T-helper 17 cell (primary cell): ENCODE measurements around the gene TAT. TPM values are rescaled to one million over a fixed set of nuclear protein-coding genes. Genes with fewer than 3 reads are reported as not detected.

Source experiments
- ATAC-seq: fragments of 150-1000 bp; cut with Tn5 transposase; 2 replicates; pipeline ENCODE4 v1.10.0; 2021; ENCODE audit warnings: mild to moderate bottlenecking, moderate library complexity
- DNase-seq, 3 donors: peaks; one replicate each; pipeline versions ENCODE4 v3.0.0 to v3.0.0-alpha.2; 2020 to 2021
- H3K9me3 ChIP-seq: one replicate; pipeline ENCODE4 v1.7.0; 2013; ENCODE audit warnings: low read length, mild to moderate bottlenecking; ENCODE audit not compliant: control insufficient read depth, poor library complexity, severe bottlenecking
- H3K27ac Mint-ChIP-seq: one replicate; pipeline ENCODE4 v1.8.0; 2022; ENCODE audit warnings: mild to moderate bottlenecking, moderate library complexity, mixed read lengths
- H3K27me3 Mint-ChIP-seq: one replicate; pipeline ENCODE4 v1.8.0; 2022; ENCODE audit warnings: mixed read lengths
- H3K36me3 Mint-ChIP-seq: one replicate; pipeline ENCODE4 v1.8.0; 2022; ENCODE audit warnings: low read depth, mixed read lengths
- H3K4me1 Mint-ChIP-seq: one replicate; pipeline ENCODE4 v1.8.0; 2022; ENCODE audit warnings: mild to moderate bottlenecking, mixed read lengths
- H3K4me3 Mint-ChIP-seq: one replicate; pipeline ENCODE4 v1.8.0; 2022; ENCODE audit warnings: mild to moderate bottlenecking, moderate library complexity, mixed read lengths
- total RNA-seq, 4 donors: library from RNA in 2 of 4; stranded (reverse) in 2 of 4; gene quantifications; one replicate each; pipeline ENCODE4 v1.2.3 and lab custom pipeline; 2022 to 2026

Gene TAT
- total RNA-seq, 2 donors from 2014 or later, result not detected

DNA sequence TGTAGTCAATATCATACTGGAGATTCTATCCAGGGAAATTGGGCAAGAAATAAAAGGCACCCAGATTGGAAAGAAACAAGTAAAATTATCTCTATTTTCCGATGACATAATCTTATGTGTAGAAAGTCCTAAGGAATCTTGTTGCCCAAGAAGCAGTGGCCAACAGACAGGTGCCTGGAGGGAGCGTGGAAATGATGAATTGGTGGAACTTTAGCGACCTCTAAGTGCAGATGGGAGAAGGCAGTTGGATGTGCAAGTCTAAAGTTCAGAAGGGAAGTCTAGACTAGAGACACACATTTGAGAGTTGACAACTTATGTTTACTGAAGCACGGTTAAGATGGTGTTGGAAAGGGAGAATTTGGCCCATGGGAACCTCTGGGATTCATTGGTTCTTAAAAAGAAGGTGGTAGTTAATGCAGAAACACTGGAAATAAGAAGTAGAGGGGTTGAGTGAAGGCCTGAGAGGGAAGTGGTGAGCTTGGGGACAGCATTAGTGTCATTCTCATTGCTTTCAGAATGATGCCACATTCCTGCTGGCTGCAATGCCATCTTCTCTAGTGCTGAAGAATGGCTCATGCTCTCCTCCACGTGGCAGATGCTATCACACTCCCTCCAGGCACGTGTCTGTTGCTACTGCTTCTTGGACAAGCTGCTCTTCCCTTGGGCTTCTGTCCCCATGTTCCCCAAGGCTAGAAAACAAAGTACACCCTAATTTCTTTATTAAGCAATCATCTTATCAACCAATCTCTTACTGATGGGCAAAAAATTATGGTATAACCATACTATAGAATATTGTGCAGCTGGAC, 24.0 kb downstream of the TAT start:
- no peak overlapping the region for H3K4me3 Mint-ChIP-seq
- no peak overlapping the region for H3K27ac Mint-ChIP-seq
- H3K36me3 Mint-ChIP-seq, result peaks cover 10% of the 10 kb centered on the region
- DNase-seq (no peak), ATAC-seq (no peak)
- H3K9me3 ChIP-seq, result no peaks in the 10 kb centered on the region
- peaks cover 20% of the 10 kb centered on the region for H3K27me3 Mint-ChIP-seq
- no peaks in the 10 kb centered on the region for H3K4me1 Mint-ChIP-seq

DNA sequence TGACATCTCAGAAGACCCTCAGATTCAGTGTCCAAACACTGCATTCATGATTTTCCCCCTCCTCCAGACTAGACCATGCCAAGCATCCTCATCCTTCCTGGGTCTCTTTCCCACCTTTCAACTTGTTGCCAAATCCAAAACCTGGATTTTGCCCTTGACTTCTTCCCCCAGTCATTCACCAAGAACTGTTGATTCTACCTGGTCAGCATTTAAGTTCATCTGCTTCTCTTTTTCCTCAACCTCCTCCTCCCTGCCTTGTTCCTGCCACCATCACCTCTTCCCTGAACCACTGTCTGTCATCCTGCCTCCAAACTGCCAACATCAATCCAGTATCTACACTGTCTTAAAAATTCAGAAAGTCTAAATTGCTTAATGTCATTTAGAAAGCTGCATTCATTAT, 29.7 kb downstream of the TAT start:
- peaks cover 3% of the 10 kb centered on the region for H3K4me1 Mint-ChIP-seq
- DNase-seq (no peak), ATAC-seq (no peak)
- H3K4me3 Mint-ChIP-seq, result no peak overlapping the region
- peaks cover 2% of the 10 kb centered on the region for H3K36me3 Mint-ChIP-seq
- peaks cover 17% of the 10 kb centered on the region for H3K27me3 Mint-ChIP-seq
- H3K9me3 ChIP-seq, result no peaks in the 10 kb centered on the region
- H3K27ac Mint-ChIP-seq, result no peak overlapping the region

DNA sequence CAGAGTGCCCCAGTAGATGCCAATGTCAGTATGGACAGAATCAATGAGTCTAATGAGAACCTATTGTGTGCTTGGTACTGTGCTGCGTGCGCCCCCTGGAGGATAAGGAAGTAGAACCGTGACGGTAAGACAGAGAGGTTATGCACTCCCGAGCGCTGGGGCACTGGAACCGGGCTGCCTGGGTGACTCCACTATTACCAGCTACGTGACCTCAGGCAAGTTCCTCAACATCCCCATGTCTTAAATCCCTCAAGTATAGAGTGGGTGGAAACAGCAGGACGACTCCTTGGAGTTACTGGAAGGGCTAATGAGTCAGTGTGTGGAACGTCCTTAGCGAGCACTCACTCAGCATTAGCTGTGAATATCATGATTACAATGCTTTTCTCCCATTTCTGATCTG, 34.5 kb downstream of the TAT start:
- Mint-ChIP-seq H3K27ac (no peak overlapping the region), H3K4me3 (no peak overlapping the region)

DNA sequence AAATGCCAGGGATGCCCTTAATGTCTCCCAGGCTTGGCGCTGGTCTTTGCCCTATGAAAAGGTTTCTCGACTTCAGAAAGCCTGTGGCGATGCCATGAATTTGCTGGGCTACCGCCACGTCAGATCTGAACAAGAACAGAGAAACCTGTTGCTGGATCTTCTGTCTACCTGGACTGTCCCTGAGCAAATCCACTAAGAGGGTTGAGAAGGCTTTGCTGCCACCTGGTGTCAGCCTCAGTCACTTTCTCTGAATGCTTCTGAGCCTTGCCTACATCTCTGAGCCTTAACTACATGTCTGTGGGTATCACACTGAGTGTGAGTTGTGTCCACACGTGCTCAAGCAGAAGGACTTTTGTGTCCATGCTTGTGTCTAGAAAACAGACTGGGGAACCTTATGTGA, 39.2 kb downstream of the TAT start:
- Mint-ChIP-seq H3K36me3 (no peaks in the 10 kb centered on the region), H3K27me3 (peaks cover 14% of the 10 kb centered on the region), H3K4me3 (no peak overlapping the region), H3K4me1 (peaks cover 4% of the 10 kb centered on the region), H3K27ac (no peak overlapping the region)
- DNase-seq (no peak), ATAC-seq (peak; percentile 62)
- H3K9me3 ChIP-seq, result no peaks in the 10 kb centered on the region

More for the DNA sequence above, 34.5 kb downstream of the TAT start:
- DNase-seq, result peak; percentile 16 to 40 (median 36)
- Mint-ChIP-seq H3K36me3 (no peaks in the 10 kb centered on the region), H3K27me3 (peaks cover 9% of the 10 kb centered on the region), H3K4me1 (peaks cover 4% of the 10 kb centered on the region)
- H3K9me3 ChIP-seq, result no peaks in the 10 kb centered on the region
- peak; percentile 89 for ATAC-seq

DNA sequence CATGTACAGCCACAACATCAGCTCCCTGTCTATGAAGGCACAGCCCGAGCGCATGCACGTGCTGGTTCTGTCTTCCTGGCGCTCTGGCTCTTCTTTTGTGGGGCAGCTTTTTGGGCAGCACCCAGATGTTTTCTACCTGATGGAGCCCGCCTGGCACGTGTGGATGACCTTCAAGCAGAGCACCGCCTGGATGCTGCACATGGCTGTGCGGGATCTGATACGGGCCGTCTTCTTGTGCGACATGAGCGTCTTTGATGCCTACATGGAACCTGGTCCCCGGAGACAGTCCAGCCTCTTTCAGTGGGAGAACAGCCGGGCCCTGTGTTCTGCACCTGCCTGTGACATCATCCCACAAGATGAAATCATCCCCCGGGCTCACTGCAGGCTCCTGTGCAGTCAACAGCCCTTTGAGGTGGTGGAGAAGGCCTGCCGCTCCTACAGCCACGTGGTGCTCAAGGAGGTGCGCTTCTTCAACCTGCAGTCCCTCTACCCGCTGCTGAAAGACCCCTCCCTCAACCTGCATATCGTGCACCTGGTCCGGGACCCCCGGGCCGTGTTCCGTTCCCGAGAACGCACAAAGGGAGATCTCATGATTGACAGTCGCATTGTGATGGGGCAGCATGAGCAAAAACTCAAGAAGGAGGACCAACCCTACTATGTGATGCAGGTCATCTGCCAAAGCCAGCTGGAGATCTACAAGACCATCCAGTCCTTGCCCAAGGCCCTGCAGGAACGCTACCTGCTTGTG, 40.0 kb downstream of the TAT start:
- DNase-seq (no peak), ATAC-seq (no peak)
- Mint-ChIP-seq H3K27me3 (peaks cover 13% of the 10 kb centered on the region), H3K36me3 (no peaks in the 10 kb centered on the region), H3K4me1 (no peaks in the 10 kb centered on the region), H3K4me3 (no peak overlapping the region), H3K27ac (no peak overlapping the region)
- H3K9me3 ChIP-seq, result no peaks in the 10 kb centered on the region

DNA sequence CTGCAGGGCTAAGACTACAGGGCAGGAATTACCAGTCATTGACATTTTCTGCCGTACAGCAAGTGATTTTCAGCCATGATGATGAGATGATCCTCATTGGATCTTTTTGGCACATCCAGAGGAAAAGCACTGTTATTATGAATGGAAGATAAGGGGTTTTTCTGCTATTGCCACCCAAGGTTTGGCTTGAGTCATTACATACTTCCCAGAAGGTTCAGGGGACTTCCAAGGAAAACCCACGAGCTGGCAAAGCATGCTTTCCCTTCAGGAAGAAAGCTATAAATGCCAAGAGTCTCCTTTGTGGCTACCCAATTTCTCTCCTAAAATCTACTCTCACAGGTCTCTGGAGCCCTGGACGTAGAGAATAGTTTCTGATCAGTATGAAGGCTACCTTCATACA, 44.5 kb downstream of the TAT start:
- no peak overlapping the region for H3K27ac Mint-ChIP-seq
- H3K4me1 Mint-ChIP-seq, result no peaks in the 10 kb centered on the region
- peaks cover 2% of the 10 kb centered on the region for H3K36me3 Mint-ChIP-seq
- DNase-seq (no peak), ATAC-seq (no peak)
- H3K4me3 Mint-ChIP-seq, result no peak overlapping the region
- no peaks in the 10 kb centered on the region for H3K9me3 ChIP-seq
- peaks cover 35% of the 10 kb centered on the region for H3K27me3 Mint-ChIP-seq

DNA sequence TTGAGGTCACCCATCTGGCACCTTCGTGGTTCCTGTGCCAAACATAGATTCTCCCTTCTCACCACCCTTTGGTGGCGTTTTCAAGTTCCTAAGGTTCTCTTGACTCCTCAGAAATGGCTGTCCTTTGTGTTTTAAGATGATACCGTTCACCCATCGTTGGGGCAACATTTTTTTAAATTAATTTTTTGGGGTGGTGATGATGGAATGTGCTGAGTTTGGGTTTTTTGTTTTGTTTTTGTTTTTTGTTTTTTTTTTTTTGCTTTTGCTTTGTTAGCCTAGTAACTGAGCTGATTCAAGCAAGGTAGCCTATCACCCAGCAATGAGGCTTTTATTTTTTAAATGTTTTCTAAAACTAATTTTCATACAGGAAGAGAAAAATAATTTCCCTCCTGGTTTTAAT, 48.0 kb downstream of the TAT start:
- no peaks in the 10 kb centered on the region for H3K9me3 ChIP-seq
- peaks cover 4% of the 10 kb centered on the region for H3K36me3 Mint-ChIP-seq
- H3K4me3 Mint-ChIP-seq, result no peak overlapping the region
- DNase-seq (no peak), ATAC-seq (no peak)
- H3K27me3 Mint-ChIP-seq, result peaks cover 61% of the 10 kb centered on the region
- H3K27ac Mint-ChIP-seq, result no peak overlapping the region
- no peaks in the 10 kb centered on the region for H3K4me1 Mint-ChIP-seq

DNA sequence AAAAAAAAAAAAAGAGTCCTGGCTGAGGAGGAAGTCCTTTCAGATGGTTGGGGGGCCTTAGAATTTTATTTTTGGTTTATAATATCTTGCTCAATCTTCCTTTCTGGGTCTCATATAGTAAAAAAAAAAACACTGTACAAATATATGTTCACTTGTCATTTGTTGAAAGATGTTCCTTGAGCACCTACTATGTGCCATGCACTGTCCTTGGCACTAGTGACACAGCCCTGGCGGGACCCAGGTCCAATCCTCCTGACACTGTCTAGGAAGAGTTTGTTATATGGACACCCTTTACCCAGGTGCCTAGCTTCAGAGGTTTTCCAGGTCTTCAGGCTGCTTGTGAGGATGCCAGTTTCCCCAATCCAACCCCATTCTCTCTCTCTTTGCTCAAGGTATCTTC, 48.6 kb downstream of the TAT start:
- H3K27ac Mint-ChIP-seq, result no peak overlapping the region
- no peak overlapping the region for H3K4me3 Mint-ChIP-seq
- no peaks in the 10 kb centered on the region for H3K4me1 Mint-ChIP-seq
- DNase-seq (no peak), ATAC-seq (no peak)
- H3K9me3 ChIP-seq, result no peaks in the 10 kb centered on the region
- H3K36me3 Mint-ChIP-seq, result peaks cover 4% of the 10 kb centered on the region
- peaks cover 68% of the 10 kb centered on the region for H3K27me3 Mint-ChIP-seq

DNA sequence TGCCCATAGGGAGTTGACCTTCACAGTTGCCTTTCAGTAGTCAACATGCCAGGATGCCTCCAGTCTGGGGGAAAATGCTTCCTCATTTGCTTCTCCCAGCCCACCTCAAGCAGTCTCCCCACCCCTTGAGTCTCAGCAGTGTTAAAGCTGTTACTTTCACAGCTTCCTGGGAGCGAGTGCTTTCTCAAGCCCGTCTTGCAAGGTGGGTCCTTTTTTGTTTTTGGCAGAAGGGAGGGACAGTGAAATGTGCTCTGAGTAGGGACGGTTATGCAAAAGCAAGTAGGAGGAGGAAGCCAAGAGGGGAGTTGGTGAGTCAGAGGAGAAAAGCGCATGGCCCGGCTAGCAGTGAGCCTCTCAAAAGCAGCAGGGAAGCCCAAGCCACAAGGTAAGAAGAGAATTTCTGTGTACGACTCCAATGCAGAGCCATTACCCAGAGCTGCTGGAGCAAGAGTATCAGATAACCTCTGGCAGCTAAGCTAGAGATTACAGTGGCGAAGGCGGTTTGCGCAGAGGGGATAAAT, 50.7 kb downstream of the TAT start, which contains the start of gene CHST4:
Gene CHST4 (plus strand): TSS at position 316 of the 521 bp plus-strand sequence. CDS start 10,252 bp downstream, outside the sequence.
- ATAC-seq (no peak), DNase-seq (no peak)
- peaks cover 5% of the 10 kb centered on the region for H3K36me3 Mint-ChIP-seq
- H3K9me3 ChIP-seq, result no peaks in the 10 kb centered on the region
- peaks cover 75% of the 10 kb centered on the region for H3K27me3 Mint-ChIP-seq
- H3K27ac Mint-ChIP-seq, result no peak within 1 kb of the TSS
- no peaks in the 10 kb centered on the region for H3K4me1 Mint-ChIP-seq
- H3K4me3 Mint-ChIP-seq, result no peak within 1 kb of the TSS

DNA sequence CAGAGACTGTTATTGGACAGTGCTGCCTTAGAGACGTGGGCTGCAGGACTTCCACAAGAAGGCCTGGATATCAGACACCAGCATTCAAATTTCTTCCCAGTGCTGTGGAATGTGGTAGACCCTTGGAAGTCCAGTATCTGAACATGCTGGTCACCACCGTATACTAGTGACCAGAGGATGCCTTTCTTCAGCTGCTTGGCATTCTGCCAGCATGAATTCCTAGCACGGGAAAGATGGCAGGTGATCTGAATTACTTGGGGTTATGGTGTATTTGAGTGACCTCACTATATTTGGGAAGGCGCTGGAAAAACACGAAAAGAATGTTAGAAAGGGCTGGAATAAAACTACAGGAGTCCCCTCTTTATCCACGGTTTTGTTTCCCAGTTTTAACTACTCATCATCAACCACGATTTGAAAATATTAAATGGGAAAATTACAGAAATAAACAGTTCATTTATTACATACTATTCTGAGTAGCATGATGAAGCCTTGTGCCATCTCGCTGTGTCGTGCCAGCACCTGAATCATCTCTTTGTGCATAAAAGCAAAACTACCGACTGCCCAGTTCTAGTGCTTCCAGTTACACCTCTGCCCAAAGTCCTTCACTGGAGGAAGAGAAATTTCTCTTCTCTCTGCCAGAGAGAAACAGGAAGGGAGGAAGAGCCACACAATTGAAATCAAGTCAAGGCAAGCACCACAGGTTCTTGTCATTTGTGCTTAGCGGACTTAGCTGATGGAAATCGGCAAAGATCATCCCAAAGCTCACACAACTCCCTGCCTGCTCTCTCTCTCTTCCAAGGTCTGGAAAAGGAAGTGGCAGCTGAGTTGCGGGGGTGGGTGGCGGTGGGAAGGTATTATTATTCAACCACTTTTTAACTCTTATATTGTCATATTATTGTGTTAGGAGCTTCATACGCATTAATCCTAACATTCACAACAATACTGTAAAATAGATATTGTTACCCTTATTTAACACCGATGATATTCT, 52.0 kb downstream of the TAT start:
- no peaks in the 10 kb centered on the region for H3K9me3 ChIP-seq
- no peak overlapping the region for H3K4me3 Mint-ChIP-seq
- no peak for DNase-seq
- no peaks in the 10 kb centered on the region for H3K4me1 Mint-ChIP-seq
- no peak overlapping the region for H3K27ac Mint-ChIP-seq
- peaks cover 67% of the 10 kb centered on the region for H3K27me3 Mint-ChIP-seq
- no peak for ATAC-seq
- H3K36me3 Mint-ChIP-seq, result peaks cover 5% of the 10 kb centered on the region

DNA sequence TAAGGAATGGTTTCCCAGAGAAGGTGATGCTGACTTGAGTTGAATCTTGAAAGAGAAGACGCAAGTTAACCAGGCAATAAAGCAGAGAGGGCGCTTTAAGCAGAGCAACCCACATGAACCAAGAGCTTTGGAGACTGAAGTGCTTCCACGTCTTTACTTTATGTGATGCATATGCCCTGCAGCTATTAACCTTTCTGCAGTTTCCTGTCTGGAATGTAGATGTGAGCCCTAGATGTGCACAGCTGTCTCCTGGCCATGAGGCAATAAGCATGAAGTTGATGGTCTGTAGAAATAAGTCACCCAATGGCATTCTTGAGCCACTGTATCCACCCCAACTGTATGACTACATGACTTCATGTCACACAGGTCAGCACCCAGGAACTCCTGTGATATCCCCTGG, 56.3 kb downstream of the TAT start:
- H3K4me3 Mint-ChIP-seq, result no peak overlapping the region
- H3K27ac Mint-ChIP-seq, result no peak overlapping the region
- H3K27me3 Mint-ChIP-seq, result peaks cover 35% of the 10 kb centered on the region
- DNase-seq, result no peak
- ATAC-seq, result no peak
- no peaks in the 10 kb centered on the region for H3K9me3 ChIP-seq
- no peaks in the 10 kb centered on the region for H3K4me1 Mint-ChIP-seq
- peaks cover 3% of the 10 kb centered on the region for H3K36me3 Mint-ChIP-seq
